ENCODE data around the gene ANAPC5.
"Not testable (repeated sequence)": the region's sequence is repeated elsewhere in the genome, so short reads cannot be mapped to it uniquely, and the experiment has no call there.

Gene ANAPC5

GRCh38 chr12:121351820-121352681, at the start of gene ANAPC5:
Gene ANAPC5, minus strand, starts transcription at chr12:121352411. Its CDS starts 71 bp downstream, at chr12:121352340.
- DNase-seq, result peak; percentile 98

GRCh38 chr12:121400332-121401139, 48.3 kb upstream of the ANAPC5 start:
- peak; percentile 65 for DNase-seq

- DNase-seq, result peak; percentile 99
Observed at GRCh38 chr12:121399391-121400331, 47.5 kb upstream of the ANAPC5 start, which contains the start of gene RNF34. Gene RNF34, plus strand, starts transcription at chr12:121400118. Its CDS starts 95 bp downstream, at chr12:121400213.

- DNase-seq, result no peak
Observed at GRCh38 chr12:121398355-121398754, 46.1 kb upstream of the ANAPC5 start.

- no peak for DNase-seq
Observed at GRCh38 chr12:121397521-121397920, 45.3 kb upstream of the ANAPC5 start.

GRCh38 chr12:121392325-121392716, 40.1 kb upstream of the ANAPC5 start:
- no peak for DNase-seq

- peak; percentile 90 for DNase-seq
Observed at GRCh38 chr12:121391619-121392324, 39.6 kb upstream of the ANAPC5 start.

- DNase-seq, result no peak
Observed at GRCh38 chr12:121390856-121391255, 38.6 kb upstream of the ANAPC5 start.

- DNase-seq, result peak; percentile 23
Observed at GRCh38 chr12:121388421-121388981, 36.3 kb upstream of the ANAPC5 start.

- not testable (repeated sequence) for DNase-seq
Observed at GRCh38 chr12:121384891-121385290, 32.7 kb upstream of the ANAPC5 start.

- no peak for DNase-seq
Observed at GRCh38 chr12:121383601-121384021, 31.4 kb upstream of the ANAPC5 start.

GRCh38 chr12:121379945-121380344, 27.7 kb upstream of the ANAPC5 start:
- no peak for DNase-seq

GRCh38 chr12:121378736-121379135, 26.5 kb upstream of the ANAPC5 start:
- DNase-seq, result no peak

GRCh38 chr12:121376754-121377697, 24.8 kb upstream of the ANAPC5 start:
- DNase-seq, result no peak

GRCh38 chr12:121374945-121375584, 22.9 kb upstream of the ANAPC5 start:
- DNase-seq, result not testable (repeated sequence)

GRCh38 chr12:121374336-121374735, 22.1 kb upstream of the ANAPC5 start:
- DNase-seq, result not testable (repeated sequence)

- DNase-seq, result no peak
Observed at GRCh38 chr12:121373755-121374154, 21.5 kb upstream of the ANAPC5 start.

GRCh38 chr12:121371404-121371803, 19.2 kb upstream of the ANAPC5 start:
- no peak for DNase-seq

GRCh38 chr12:121366063-121366459, 13.8 kb upstream of the ANAPC5 start:
- DNase-seq, result no peak

Measured in OCI-M1 (cell line).